HG03565 (cell line): ENCODE results near the gene CAAP1.
"Not testable (repeated sequence)": the region's sequence is repeated elsewhere in the genome, so short reads cannot be mapped to it uniquely, and the experiment has no call there.

Source experiments
- ATAC-seq: cut with Tn5 transposase; IDR thresholded peaks from one replicate; pipeline ENCODE4 v1.9.1; 2021; ENCODE audit warnings: mild to moderate bottlenecking, moderate library complexity; ENCODE audit not compliant: unreplicated experiment

CAAP1 gene

DNA sequence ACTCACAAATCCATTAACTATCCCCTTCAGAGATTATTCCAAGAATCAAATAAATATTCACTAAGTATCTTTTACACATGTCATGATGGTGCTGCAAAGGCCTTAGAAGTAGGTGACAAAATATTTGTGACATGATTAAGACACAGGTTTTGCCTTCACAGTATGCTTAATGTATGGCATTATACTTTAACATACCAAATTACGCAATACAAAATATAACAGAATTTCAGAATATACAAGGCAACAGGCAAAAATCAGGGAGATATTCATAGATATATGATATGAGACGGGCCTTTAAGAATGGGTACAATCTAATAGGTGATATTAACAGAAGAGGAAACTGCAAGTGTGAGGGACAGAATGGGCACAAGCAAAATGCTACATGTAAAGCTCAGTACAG is 41.6 kb downstream of the CAAP1 start:
- no peak for ATAC-seq

DNA sequence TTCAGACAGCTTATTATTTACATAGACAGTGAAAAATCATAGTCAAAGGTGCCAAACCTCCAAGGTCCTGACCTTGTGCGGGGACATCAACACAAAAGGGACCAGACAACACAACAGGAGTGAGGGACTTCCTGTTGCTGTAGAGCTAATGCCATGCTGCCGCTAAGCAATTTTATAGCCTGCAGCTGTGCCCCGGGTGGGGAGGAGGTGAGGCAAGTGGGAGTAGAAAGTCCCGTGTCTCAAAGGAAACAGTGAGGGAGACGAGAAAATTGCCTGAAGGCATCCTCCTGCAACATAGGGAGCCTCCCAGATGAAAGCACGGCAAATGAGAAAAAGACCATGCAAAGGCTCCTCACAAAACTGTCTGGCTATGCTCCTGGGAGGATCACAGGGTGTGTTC is 58.8 kb downstream of the CAAP1 start:
- no peak for ATAC-seq

DNA sequence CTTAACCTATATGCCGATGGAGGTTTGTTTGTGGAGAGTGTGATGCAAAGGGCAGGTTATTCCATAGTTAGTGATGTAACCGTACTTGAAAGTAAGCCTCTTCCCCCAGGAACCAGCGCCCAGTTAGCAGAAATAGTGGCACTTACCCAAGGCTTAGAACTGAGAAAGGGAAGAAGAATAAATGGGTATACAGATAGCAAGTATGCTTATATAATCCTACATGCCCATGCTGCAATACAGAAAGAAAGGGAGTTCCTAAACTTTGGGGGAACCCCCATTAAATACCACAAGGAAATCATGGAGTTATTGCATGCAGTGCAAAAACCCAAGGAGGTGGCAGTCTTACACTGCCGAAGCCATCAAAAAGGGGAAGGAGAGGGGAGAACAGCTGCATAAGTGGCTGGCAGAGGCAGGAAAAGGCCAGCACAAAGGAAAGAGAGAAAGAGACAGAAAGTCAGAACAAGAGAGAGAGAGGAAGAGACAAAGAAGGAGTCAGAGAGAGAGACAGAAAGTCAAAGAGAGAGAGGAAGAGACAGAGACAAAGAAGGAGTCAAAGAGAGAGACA is 64.1 kb downstream of the CAAP1 start:
- not testable (repeated sequence) for ATAC-seq

DNA sequence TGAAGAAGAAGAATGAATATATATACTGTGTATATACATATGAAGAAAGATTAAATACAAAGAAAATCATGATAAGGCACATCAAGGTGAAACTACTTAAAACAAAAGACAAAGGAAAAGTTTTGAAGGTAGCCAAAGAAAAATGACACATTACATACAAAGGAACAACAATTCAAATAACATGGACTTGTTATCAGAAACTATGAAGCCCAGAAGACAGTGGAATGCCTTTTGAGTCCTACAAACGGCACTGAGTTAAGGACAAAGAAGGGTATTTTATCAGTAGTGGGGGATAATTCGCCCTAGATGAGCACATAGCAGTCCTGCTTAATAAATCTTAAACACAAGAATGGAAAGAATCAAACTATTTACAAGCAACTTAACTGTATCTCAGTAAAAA is 77.8 kb downstream of the CAAP1 start:
- ATAC-seq = no peak

DNA sequence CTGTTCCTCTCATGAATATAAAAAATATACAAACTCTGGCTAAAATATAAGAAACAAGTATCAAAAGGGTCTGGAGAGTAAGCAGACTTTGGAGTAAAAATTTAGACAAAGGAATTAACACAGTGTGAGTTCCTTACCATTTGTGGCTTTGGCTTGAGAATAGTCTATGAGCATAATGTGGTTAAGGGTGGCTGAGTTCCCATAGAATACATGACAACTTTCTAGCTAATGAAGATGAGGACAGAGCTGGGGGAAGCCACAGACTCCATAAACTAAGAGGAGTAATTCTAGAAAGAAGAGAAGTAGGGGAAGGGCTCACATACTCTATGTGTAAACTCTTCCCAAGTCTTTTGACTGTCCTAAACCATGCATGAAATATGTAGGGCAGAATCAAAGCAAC is 79.4 kb downstream of the CAAP1 start:
- ATAC-seq = no peak

DNA sequence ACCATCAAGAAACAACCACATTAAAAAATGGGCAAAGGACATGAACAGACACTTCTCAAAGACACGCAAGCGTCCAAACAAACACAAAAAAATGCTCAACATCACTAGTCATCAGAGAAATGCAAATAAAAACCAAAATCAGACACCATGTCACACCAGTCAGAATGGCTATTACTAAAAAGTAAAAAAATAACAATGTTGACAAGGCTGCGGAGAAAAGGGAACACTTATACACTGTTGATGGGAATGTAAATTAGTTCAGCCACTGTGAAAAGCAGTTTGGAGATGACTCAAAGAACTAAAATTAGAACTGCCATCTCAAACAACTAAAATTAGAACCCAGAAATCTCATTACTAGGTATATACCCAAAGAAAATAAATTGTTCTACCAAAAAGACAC is 80.4 kb downstream of the CAAP1 start:
- ATAC-seq = no peak

DNA sequence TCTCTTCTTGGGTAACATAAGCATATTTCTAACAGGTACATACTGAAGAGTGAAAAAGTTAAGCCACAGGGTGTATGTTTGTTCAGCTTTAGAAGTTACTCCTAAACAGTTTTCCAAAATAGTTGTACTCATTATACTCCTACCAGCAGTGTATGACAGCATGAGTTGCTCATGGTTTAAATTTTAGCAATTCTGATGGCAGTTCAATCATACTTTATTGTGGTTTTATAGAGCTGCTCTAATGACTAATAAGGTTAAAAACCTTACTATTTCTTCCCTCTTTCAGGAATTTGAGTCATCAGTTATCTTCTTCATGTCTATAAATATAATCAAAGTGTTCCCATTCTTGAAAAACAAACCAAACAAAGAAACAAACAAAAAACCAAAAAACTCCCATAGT is 81.5 kb downstream of the CAAP1 start:
- no peak for ATAC-seq

DNA sequence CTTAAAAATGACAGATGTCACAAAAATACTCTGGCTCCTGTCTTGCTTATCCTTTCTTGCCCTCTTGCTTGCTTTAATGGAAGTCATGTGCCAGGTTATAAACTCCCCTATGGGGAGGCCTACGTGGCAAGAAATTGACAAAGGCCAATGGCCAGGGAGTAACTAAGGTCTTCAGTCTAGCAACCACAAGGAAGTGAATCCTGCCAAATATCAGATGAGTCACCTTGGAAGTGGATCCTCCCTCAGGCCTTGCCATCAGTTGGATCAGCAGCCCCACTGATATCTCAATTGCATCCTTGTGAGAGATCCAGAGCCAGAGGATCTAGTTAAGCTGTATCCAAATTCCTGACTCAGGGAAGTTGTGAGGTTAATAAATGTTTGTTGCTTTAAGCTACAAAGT is 82.8 kb downstream of the CAAP1 start:
- ATAC-seq = no peak

DNA sequence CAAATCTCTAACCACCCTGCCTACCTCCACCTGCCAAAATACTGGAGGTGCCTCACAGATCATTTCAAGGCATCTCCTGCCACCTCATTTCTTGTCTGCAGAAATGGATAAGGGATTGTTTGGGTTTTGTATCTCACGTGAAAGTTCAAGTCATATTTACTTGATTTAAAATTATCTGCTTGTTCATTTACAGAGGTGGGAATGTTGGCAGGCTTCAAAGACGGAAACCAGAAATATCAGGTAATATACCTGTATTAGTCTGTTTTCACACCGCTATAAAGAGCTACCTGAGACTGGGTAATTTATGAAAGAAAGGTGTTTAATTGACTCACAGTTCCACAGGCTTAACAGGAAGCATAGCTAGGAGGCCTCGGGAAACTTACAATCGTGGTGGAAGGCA is 85.4 kb downstream of the CAAP1 start:
- no peak for ATAC-seq

DNA sequence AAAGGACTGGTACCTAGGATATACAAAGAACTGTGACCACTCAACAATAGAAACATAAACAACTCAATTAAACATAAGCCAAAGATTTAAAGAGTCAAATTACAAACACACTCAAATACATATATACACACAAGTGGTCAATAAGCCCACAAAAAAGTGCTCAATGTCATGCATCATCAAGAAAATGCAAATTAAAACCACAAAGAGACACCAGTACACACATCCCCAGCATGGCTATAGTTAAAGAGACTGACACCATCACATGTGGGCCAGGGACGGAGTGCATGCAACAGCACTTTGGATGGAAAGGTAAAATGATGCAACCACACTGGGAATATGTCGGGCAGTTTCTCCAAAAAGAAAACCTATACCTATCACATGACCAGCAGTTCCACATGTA is 89.7 kb downstream of the CAAP1 start:
- peak; percentile 74 for ATAC-seq

DNA sequence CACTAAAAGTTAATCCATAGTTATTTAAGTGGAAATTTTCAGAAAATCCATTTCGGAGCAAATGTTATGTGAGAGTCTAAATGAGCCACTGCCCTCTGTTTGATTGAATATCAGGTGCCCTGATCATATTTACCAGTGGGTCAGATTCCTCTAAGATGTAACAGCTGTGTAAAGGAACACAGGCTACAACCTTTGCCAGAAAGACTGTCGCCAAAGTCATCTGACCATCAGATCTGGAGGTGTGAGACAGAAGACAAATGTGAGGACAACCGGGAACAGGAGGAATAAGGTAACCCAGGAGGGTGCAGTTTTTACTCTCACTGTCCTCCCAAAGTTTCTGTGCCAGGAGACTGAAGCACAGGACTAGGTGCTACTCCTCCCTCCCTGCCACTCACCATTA is 90.8 kb downstream of the CAAP1 start:
- ATAC-seq = no peak

DNA sequence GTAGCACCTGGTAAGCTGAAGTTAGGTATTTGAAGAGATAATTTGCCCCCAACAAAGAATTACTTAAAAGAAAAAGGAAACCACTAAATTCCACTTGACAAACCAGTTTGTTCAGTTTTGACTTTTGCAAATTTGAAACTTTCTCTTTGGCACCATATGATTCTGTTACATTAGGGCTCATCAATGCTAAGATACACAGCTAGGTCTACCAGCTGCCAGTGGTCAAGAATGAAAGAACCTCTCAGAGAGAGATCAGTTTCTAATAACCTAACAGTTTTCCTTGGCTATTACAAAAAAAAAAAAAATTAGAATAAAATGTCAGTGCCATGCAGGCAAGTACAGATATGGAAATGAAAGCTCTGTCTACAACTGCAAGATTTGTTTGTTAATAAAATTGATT is 92.3 kb downstream of the CAAP1 start:
- ATAC-seq = no peak

DNA sequence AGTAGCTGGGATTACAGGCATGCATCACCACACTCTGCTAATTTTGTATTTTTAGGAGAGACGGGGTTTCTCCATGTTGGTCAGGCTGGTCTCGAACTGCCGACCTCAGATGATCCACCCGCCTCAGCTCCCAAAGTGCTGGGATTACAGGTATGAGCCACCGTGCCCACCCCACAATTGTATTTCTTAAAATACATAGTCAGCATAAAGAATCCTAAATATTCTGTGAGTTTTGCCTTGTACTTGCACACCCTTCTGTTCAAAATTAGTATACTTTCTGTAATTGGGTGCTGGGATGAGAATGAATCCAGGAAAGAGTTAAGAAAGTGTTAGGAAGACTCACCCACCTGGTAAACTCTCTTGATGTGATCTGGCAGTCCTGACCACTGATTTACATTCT is 101.3 kb downstream of the CAAP1 start:
- no peak for ATAC-seq
